ENCODE measurements around the gene LTBP1.

Gene LTBP1

GRCh38 chr2:32902986-32903385, 43.8 kb upstream of the LTBP1 start:
- H3K9ac ChIP-seq (ENCODE audit: low read length): no peak overlapping the region
- no peaks in the 10 kb centered on the region for H3K36me3 ChIP-seq (ENCODE audit: control insufficient read depth, insufficient read depth, low read length)
- H2BK120ac ChIP-seq (ENCODE audit: low read depth, low read length): no peak overlapping the region
- H2AK5ac ChIP-seq (ENCODE audit: low read length): no peak overlapping the region
- H2BK15ac ChIP-seq (replicated peaks; ENCODE audit: low read depth): no peak overlapping the region
- H3K4me2 ChIP-seq (ENCODE audit: low read length): no peak overlapping the region
- no peak for DNase-seq
- no peaks in the 10 kb centered on the region for H3K4me1 ChIP-seq (ENCODE audit: control insufficient read depth, low read depth, low read length)
- H4K8ac ChIP-seq (ENCODE audit: low read depth, low read length): no peak overlapping the region
- no peaks in the 10 kb centered on the region for H3K79me1 ChIP-seq (ENCODE audit: low read length)
- H4K5ac ChIP-seq (ENCODE audit: low read length): no peak overlapping the region
- H3K27ac ChIP-seq (ENCODE audit: low read depth, low read length): no peak overlapping the region
- no CpG with 5 or more reads among the region's 4 CpGs for WGBS (ENCODE audit: extremely low coverage, insufficient coverage, low lambda C conversion rate)
- no peak overlapping the region for H2BK5ac ChIP-seq (ENCODE audit: low read length)
- H3K56ac ChIP-seq (ENCODE audit: low read length): no peak overlapping the region
- no peaks in the 10 kb centered on the region for H3K27me3 ChIP-seq (ENCODE audit: insufficient read depth, low read length, poor library complexity)
- H3K18ac ChIP-seq (ENCODE audit: low read length): no peak overlapping the region
- no peak overlapping the region for H3K4ac ChIP-seq (ENCODE audit: low read depth, low read length)
- H3K79me2 ChIP-seq (ENCODE audit: control insufficient read depth, insufficient read depth, low read length): no peaks in the 10 kb centered on the region
- no peak overlapping the region for H3K23ac ChIP-seq (ENCODE audit: low read length)
- no peak overlapping the region for H3K4me3 ChIP-seq (ENCODE audit: low read length)

- no peak overlapping the region for H2BK5ac ChIP-seq (ENCODE audit: low read length)
- no peak overlapping the region for H3K23ac ChIP-seq (ENCODE audit: low read length)
- no peak overlapping the region for H3K4ac ChIP-seq (ENCODE audit: low read depth, low read length)
- H3K36me3 ChIP-seq (ENCODE audit: control insufficient read depth, insufficient read depth, low read length): no peaks in the 10 kb centered on the region
- H3K4me3 ChIP-seq (ENCODE audit: low read length): no peak overlapping the region
- H2BK15ac ChIP-seq (replicated peaks; ENCODE audit: low read depth): no peak overlapping the region
- H4K5ac ChIP-seq (ENCODE audit: low read length): no peak overlapping the region
- no peaks in the 10 kb centered on the region for H3K27me3 ChIP-seq (ENCODE audit: insufficient read depth, low read length, poor library complexity)
- no CpG with 5 or more reads among the region's 3 CpGs for WGBS (ENCODE audit: extremely low coverage, insufficient coverage, low lambda C conversion rate)
- H2BK120ac ChIP-seq (ENCODE audit: low read depth, low read length): no peak overlapping the region
- no peaks in the 10 kb centered on the region for H3K4me1 ChIP-seq (ENCODE audit: control insufficient read depth, low read depth, low read length)
- H3K4me2 ChIP-seq (ENCODE audit: low read length): no peak overlapping the region
- H3K9ac ChIP-seq (ENCODE audit: low read length): no peak overlapping the region
- H4K8ac ChIP-seq (ENCODE audit: low read depth, low read length): no peak overlapping the region
- no peak for DNase-seq
- no peaks in the 10 kb centered on the region for H3K79me2 ChIP-seq (ENCODE audit: control insufficient read depth, insufficient read depth, low read length)
- no peak overlapping the region for H2AK5ac ChIP-seq (ENCODE audit: low read length)
- no peak overlapping the region for H3K18ac ChIP-seq (ENCODE audit: low read length)
- no peaks in the 10 kb centered on the region for H3K79me1 ChIP-seq (ENCODE audit: low read length)
- H3K56ac ChIP-seq (ENCODE audit: low read length): no peak overlapping the region
- H3K27ac ChIP-seq (ENCODE audit: low read depth, low read length): no peak overlapping the region
These were observed 42.7 kb upstream of the LTBP1 start for GRCh38 chr2:32904074-32904473.

- no peak overlapping the region for H2BK15ac ChIP-seq (replicated peaks; ENCODE audit: low read depth)
- no peak overlapping the region for H2BK120ac ChIP-seq (ENCODE audit: low read depth, low read length)
- H3K79me1 ChIP-seq (ENCODE audit: low read length): no peaks in the 10 kb centered on the region
- H3K4me2 ChIP-seq (ENCODE audit: low read length): no peak overlapping the region
- H3K9ac ChIP-seq (ENCODE audit: low read length): no peak overlapping the region
- no peak overlapping the region for H3K23ac ChIP-seq (ENCODE audit: low read length)
- no peak overlapping the region for H4K5ac ChIP-seq (ENCODE audit: low read length)
- no peak overlapping the region for H3K27ac ChIP-seq (ENCODE audit: low read depth, low read length)
- H2BK5ac ChIP-seq (ENCODE audit: low read length): no peak overlapping the region
- no peak overlapping the region for H2AK5ac ChIP-seq (ENCODE audit: low read length)
- H3K4ac ChIP-seq (ENCODE audit: low read depth, low read length): no peak overlapping the region
- no peaks in the 10 kb centered on the region for H3K27me3 ChIP-seq (ENCODE audit: insufficient read depth, low read length, poor library complexity)
- H4K8ac ChIP-seq (ENCODE audit: low read depth, low read length): no peak overlapping the region
- no peaks in the 10 kb centered on the region for H3K79me2 ChIP-seq (ENCODE audit: control insufficient read depth, insufficient read depth, low read length)
- WGBS (ENCODE audit: extremely low coverage, insufficient coverage, low lambda C conversion rate): no CpG with 5 or more reads among the region's 3 CpGs
- no peaks in the 10 kb centered on the region for H3K4me1 ChIP-seq (ENCODE audit: control insufficient read depth, low read depth, low read length)
- no peak overlapping the region for H3K56ac ChIP-seq (ENCODE audit: low read length)
- H3K36me3 ChIP-seq (ENCODE audit: control insufficient read depth, insufficient read depth, low read length): no peaks in the 10 kb centered on the region
- no peak for DNase-seq
- H3K18ac ChIP-seq (ENCODE audit: low read length): no peak overlapping the region
- H3K4me3 ChIP-seq (ENCODE audit: low read length): no peak overlapping the region
These were observed 42.0 kb upstream of the LTBP1 start for GRCh38 chr2:32904751-32905150.

- no peak overlapping the region for H2BK15ac ChIP-seq (replicated peaks; ENCODE audit: low read depth)
- H3K18ac ChIP-seq (ENCODE audit: low read length): no peak overlapping the region
- no peak overlapping the region for H3K4me3 ChIP-seq (ENCODE audit: low read length)
- H4K5ac ChIP-seq (ENCODE audit: low read length): no peak overlapping the region
- H3K27ac ChIP-seq (ENCODE audit: low read depth, low read length): no peak overlapping the region
- H3K56ac ChIP-seq (ENCODE audit: low read length): no peak overlapping the region
- no CpG with 5 or more reads among the region's 3 CpGs for WGBS (ENCODE audit: extremely low coverage, insufficient coverage, low lambda C conversion rate)
- no peaks in the 10 kb centered on the region for H3K4me1 ChIP-seq (ENCODE audit: control insufficient read depth, low read depth, low read length)
- H3K23ac ChIP-seq (ENCODE audit: low read length): no peak overlapping the region
- H3K79me2 ChIP-seq (ENCODE audit: control insufficient read depth, insufficient read depth, low read length): no peaks in the 10 kb centered on the region
- H3K36me3 ChIP-seq (ENCODE audit: control insufficient read depth, insufficient read depth, low read length): no peaks in the 10 kb centered on the region
- H2BK120ac ChIP-seq (ENCODE audit: low read depth, low read length): no peak overlapping the region
- no peak overlapping the region for H3K4ac ChIP-seq (ENCODE audit: low read depth, low read length)
- H3K4me2 ChIP-seq (ENCODE audit: low read length): no peak overlapping the region
- H3K79me1 ChIP-seq (ENCODE audit: low read length): no peaks in the 10 kb centered on the region
- no peak overlapping the region for H2AK5ac ChIP-seq (ENCODE audit: low read length)
- H2BK5ac ChIP-seq (ENCODE audit: low read length): no peak overlapping the region
- H4K8ac ChIP-seq (ENCODE audit: low read depth, low read length): no peak overlapping the region
- DNase-seq: no peak
- no peak overlapping the region for H3K9ac ChIP-seq (ENCODE audit: low read length)
- no peaks in the 10 kb centered on the region for H3K27me3 ChIP-seq (ENCODE audit: insufficient read depth, low read length, poor library complexity)
These were observed 41.5 kb upstream of the LTBP1 start for GRCh38 chr2:32905270-32905669.

- H2AK5ac ChIP-seq (ENCODE audit: low read length): no peak overlapping the region
- H2BK15ac ChIP-seq (replicated peaks; ENCODE audit: low read depth): no peak overlapping the region
- H3K18ac ChIP-seq (ENCODE audit: low read length): no peak overlapping the region
- H3K27ac ChIP-seq (ENCODE audit: low read depth, low read length): no peak overlapping the region
- no peak overlapping the region for H3K4me2 ChIP-seq (ENCODE audit: low read length)
- no CpG with 5 or more reads among the region's 8 CpGs for WGBS (ENCODE audit: extremely low coverage, insufficient coverage, low lambda C conversion rate)
- H3K4me3 ChIP-seq (ENCODE audit: low read length): no peak overlapping the region
- no peaks in the 10 kb centered on the region for H3K36me3 ChIP-seq (ENCODE audit: control insufficient read depth, insufficient read depth, low read length)
- H3K79me1 ChIP-seq (ENCODE audit: low read length): no peaks in the 10 kb centered on the region
- no peaks in the 10 kb centered on the region for H3K27me3 ChIP-seq (ENCODE audit: insufficient read depth, low read length, poor library complexity)
- H3K4ac ChIP-seq (ENCODE audit: low read depth, low read length): no peak overlapping the region
- no peak overlapping the region for H2BK5ac ChIP-seq (ENCODE audit: low read length)
- no peak overlapping the region for H2BK120ac ChIP-seq (ENCODE audit: low read depth, low read length)
- no peak overlapping the region for H3K9ac ChIP-seq (ENCODE audit: low read length)
- DNase-seq: no peak
- H3K79me2 ChIP-seq (ENCODE audit: control insufficient read depth, insufficient read depth, low read length): no peaks in the 10 kb centered on the region
- no peak overlapping the region for H3K23ac ChIP-seq (ENCODE audit: low read length)
- H3K4me1 ChIP-seq (ENCODE audit: control insufficient read depth, low read depth, low read length): no peaks in the 10 kb centered on the region
- H4K8ac ChIP-seq (ENCODE audit: low read depth, low read length): no peak overlapping the region
- no peak overlapping the region for H4K5ac ChIP-seq (ENCODE audit: low read length)
- H3K56ac ChIP-seq (ENCODE audit: low read length): no peak overlapping the region
These were observed 35.7 kb upstream of the LTBP1 start for GRCh38 chr2:32910883-32911598.

GRCh38 chr2:32915694-32916093, 31.1 kb upstream of the LTBP1 start:
- H3K4me2 ChIP-seq (ENCODE audit: low read length): no peak overlapping the region
- no peak overlapping the region for H3K4ac ChIP-seq (ENCODE audit: low read depth, low read length)
- H2BK15ac ChIP-seq (replicated peaks; ENCODE audit: low read depth): no peak overlapping the region
- no peaks in the 10 kb centered on the region for H3K79me1 ChIP-seq (ENCODE audit: low read length)
- no peaks in the 10 kb centered on the region for H3K36me3 ChIP-seq (ENCODE audit: control insufficient read depth, insufficient read depth, low read length)
- H3K4me1 ChIP-seq (ENCODE audit: control insufficient read depth, low read depth, low read length): no peaks in the 10 kb centered on the region
- H3K9ac ChIP-seq (ENCODE audit: low read length): no peak overlapping the region
- H4K5ac ChIP-seq (ENCODE audit: low read length): no peak overlapping the region
- H3K79me2 ChIP-seq (ENCODE audit: control insufficient read depth, insufficient read depth, low read length): no peaks in the 10 kb centered on the region
- no peak overlapping the region for H2BK5ac ChIP-seq (ENCODE audit: low read length)
- H2AK5ac ChIP-seq (ENCODE audit: low read length): no peak overlapping the region
- DNase-seq: no peak
- H3K27ac ChIP-seq (ENCODE audit: low read depth, low read length): no peak overlapping the region
- no peak overlapping the region for H3K56ac ChIP-seq (ENCODE audit: low read length)
- no peak overlapping the region for H3K18ac ChIP-seq (ENCODE audit: low read length)
- WGBS (ENCODE audit: extremely low coverage, insufficient coverage, low lambda C conversion rate): no CpG with 5 or more reads among the region's 1 CpG
- H3K27me3 ChIP-seq (ENCODE audit: insufficient read depth, low read length, poor library complexity): no peaks in the 10 kb centered on the region
- H3K23ac ChIP-seq (ENCODE audit: low read length): no peak overlapping the region
- H2BK120ac ChIP-seq (ENCODE audit: low read depth, low read length): no peak overlapping the region
- no peak overlapping the region for H4K8ac ChIP-seq (ENCODE audit: low read depth, low read length)
- no peak overlapping the region for H3K4me3 ChIP-seq (ENCODE audit: low read length)

Measured in mesendoderm (in vitro differentiated cells).